IPS-NIHi7 (cell line): ENCODE data around the gene ZMYND11.
A peak's percentile ranks its signal among the peaks of the same experiment; 100 is the strongest.
"Not testable (repeated sequence)": the region's sequence is repeated elsewhere in the genome, so short reads cannot be mapped to it uniquely, and the experiment has no call there.

Source experiments
- DNase-seq: peaks from one replicate; pipeline ENCODE4 v3.0.0; 2012; ENCODE audit warnings: mixed read lengths; ENCODE audit errors: extremely low spot score

Gene ZMYND11

GRCh38 chr10:132946-133898, 2.0 kb upstream of the ZMYND11 start:
- peak; percentile 29 for DNase-seq

- peak; percentile 44 for DNase-seq
Observed at GRCh38 chr10:134247-135131, 766 bp upstream of the ZMYND11 start.

GRCh38 chr10:135601-136464, 578 bp downstream of the ZMYND11 start:
- peak; percentile 42 for DNase-seq

GRCh38 chr10:136465-136762, 1.2 kb downstream of the ZMYND11 start:
- no peak for DNase-seq

- DNase-seq = peak; percentile 62
Observed at GRCh38 chr10:137031-137430, 1.8 kb downstream of the ZMYND11 start.

- no peak for DNase-seq
Observed at GRCh38 chr10:137606-138005, 2.4 kb downstream of the ZMYND11 start.

GRCh38 chr10:142371-142770, 7.1 kb downstream of the ZMYND11 start:
- DNase-seq = no peak

GRCh38 chr10:152915-153314, 17.7 kb downstream of the ZMYND11 start:
- DNase-seq = no peak

- DNase-seq = no peak
Observed at GRCh38 chr10:154348-154747, 19.1 kb downstream of the ZMYND11 start.

- no peak for DNase-seq
Observed at GRCh38 chr10:167383-167782, 32.1 kb downstream of the ZMYND11 start.

GRCh38 chr10:173741-174140, 38.5 kb downstream of the ZMYND11 start:
- DNase-seq = no peak

GRCh38 chr10:176677-177076, 41.4 kb downstream of the ZMYND11 start:
- DNase-seq = no peak

- DNase-seq = no peak
Observed at GRCh38 chr10:178208-178607, 43.0 kb downstream of the ZMYND11 start.

GRCh38 chr10:178723-179122, 43.5 kb downstream of the ZMYND11 start:
- DNase-seq = no peak

GRCh38 chr10:182441-183201, 47.4 kb downstream of the ZMYND11 start:
- no peak for DNase-seq

GRCh38 chr10:184174-184573, 48.9 kb downstream of the ZMYND11 start:
- no peak for DNase-seq

GRCh38 chr10:184911-185310, 49.7 kb downstream of the ZMYND11 start:
- DNase-seq = no peak

GRCh38 chr10:185571-185970, 50.3 kb downstream of the ZMYND11 start:
- DNase-seq = not testable (repeated sequence)

GRCh38 chr10:186911-187310, 51.7 kb downstream of the ZMYND11 start:
- no peak for DNase-seq

GRCh38 chr10:188546-188945, 53.3 kb downstream of the ZMYND11 start:
- no peak for DNase-seq

- no peak for DNase-seq
Observed at GRCh38 chr10:190216-190615, 55.0 kb downstream of the ZMYND11 start.
